HG03565 (cell line): ENCODE measurements around the gene KCP.

ENCODE experiments used
- ATAC-seq: cut with Tn5 transposase; IDR thresholded peaks from one replicate; pipeline ENCODE4 v1.9.1; 2021; ENCODE audit warnings: mild to moderate bottlenecking, moderate library complexity; ENCODE audit not compliant: unreplicated experiment

Gene KCP

GRCh38 chr7:128908750-128909624 is 1.5 kb downstream of the KCP start:
- ATAC-seq: no peak

DNA sequence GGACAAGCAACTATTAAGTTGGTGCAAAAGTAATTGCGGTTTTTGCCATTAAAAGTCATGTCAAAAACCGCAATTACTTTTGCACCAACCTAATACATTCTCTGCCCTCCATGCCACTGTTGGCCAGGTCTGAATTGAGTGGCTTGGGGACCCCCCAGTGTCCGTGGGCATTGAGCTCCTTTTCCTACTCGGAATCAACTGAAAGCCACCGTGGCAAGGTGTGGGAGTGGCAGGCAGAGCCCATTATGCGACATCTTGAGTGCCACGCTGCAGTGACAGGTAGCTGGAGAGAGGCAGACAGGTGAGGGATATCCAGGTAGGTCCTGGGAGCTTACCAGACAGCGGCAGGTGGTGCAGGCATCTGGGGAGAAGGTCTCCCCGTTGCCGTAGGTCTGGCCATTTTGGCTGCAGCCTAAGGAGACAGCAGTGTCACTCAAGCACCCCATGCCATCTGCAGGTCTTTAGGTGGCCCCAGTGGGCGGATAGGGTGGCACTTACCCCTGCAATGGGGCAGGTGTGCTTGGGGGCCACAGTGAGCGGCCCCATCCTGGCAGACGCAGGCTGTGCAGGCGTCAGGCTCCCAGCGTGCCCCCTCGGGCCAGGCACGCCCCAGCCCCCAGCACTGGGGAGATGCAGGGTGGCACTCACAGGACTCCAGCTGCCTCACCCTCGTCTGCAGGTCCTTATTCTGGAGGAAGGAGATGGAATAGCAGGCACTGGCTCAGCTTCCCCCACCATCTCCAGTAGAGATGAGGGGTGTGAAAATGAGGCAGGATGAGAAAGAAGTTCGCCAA is 3.5 kb downstream of the KCP start:
- no peak for ATAC-seq

DNA sequence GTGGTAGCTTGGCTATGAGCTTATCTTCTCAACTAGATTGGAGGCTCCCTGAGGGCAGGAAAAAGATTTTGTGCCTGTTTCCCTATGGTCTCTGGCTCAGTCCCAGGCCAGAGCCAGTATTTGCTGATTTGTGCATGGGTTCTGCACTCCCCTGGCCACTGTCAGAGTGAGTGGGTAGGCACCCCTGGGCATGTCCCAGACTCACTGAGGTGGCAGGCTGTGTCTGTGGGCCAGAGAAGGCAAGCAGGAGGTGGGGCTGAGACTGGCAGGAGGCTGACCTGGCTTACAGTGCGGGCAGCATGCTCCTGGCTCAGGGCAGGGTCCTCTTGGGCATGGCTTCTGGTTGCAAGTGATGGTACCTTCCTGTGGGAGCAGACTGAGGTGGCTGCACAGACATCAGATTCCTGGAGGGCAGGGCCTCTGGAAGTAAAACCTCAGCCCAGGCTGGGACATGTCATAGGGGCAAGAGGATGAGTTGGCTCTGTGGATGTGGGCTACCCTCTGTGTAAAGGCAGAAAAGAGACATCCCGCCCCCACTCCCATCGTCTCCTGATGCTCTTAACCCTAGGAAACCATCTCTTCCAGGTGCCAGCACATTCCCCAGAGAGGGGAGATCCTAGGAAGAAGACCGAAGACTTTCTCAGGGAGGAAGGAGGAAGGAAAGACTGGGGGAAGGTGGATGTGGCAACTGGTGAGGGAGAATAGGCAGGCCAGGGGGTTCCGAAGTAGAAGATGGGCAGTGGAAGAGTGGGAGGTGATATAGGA is 4.3 kb downstream of the KCP start:
- no peak for ATAC-seq

DNA sequence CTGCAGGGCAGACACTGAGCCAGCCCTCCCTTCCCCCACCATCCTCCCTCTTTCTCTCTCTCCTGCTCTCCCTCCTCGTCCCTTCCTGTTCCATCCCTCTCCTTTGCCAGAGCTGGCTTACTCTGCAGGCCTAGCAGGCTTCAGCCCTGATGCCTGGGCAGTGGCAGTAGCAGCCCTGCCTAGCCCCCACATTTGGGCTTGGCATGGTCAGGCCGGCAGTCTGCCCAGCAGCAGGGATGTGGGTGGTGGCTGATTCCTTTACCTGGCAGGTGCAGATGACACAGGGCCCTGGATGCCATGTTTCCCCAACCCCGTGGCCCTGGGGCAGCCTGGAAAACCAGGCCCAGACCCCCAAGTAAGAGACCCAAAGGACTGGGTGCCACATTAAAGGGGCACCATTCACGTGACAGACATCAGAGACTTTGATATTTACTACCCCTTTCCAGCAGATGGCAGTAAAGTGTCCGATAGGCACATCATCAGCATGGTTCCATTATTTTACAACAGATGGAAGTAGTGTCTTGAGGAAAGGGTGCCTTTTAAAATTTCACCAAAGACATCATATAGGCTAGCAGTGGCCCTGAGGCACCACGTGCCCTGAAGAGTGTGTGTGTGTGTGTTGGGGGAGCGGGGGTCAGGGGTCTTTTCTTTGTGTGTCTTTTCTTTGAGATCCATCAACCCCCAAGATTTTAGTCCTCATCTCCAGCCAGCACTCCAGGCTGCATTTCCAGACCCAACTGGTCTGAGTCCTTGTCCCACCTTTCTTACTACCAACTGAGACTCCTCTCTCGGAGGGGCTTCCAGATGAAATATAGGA is 5.9 kb downstream of the KCP start:
- ATAC-seq: no peak

DNA sequence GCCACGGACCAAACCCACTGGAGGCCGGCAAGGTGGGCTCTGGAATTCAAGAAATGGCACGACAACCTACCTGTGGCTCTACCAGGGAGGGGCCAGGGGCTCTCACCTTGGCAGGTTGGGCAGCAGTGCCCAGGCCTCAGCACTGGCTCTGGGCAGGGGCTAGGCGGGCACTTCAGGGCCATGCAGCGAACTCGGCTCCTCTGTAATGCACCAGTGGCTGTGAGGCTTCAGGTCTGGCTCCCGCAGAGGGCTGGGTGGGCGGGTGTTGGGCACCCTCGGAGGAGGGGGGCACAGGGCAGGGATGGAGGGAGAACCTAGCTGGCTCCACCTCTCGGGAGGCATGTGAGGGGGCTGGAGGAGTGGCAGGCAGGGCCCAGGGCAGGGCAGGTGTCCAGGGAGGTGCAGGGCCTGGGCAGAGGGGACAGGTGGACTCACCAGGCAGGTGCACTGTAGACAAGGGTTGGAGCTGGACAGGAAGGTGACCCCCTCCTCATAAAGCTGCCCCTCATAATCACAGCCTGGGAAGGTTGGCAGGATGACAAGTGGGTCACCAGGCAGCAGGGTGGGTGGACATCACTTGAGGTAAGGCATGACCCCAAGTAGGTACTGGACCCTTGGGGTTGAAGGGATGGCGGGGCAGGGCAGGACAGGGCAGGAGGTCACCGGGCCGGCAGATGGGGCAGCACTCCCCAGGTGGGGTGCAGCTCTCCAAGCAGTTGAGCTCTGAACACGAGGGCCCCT is 6.7 kb downstream of the KCP start:
- ATAC-seq: no peak

- ATAC-seq: no peak
These were observed 7.5 kb downstream of the KCP start for GRCh38 chr7:128902761-128903585.

- no peak for ATAC-seq
These were observed 10.3 kb downstream of the KCP start for GRCh38 chr7:128900237-128900636.

- no peak for ATAC-seq
These were observed 11.1 kb downstream of the KCP start for GRCh38 chr7:128899392-128899791.

DNA sequence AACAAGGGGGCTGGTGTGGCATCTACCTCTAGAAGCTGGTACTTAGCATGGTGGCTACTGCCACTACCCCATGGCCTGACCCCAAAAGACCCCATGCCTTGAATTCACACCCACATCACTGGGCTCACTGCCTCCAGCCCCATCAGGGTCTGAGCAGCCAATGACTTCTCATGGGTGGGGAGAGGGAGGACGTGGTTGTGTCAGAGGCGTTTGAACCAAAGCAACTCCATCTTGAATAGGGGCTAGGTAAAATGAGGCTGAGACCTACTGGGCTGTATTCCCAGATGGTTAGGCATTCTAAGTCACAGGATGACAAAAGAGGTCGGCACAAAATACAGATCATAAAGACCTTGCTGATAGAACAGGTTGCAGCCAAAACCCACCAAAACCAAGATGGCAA is 15.2 kb downstream of the KCP start:
- no peak for ATAC-seq

DNA sequence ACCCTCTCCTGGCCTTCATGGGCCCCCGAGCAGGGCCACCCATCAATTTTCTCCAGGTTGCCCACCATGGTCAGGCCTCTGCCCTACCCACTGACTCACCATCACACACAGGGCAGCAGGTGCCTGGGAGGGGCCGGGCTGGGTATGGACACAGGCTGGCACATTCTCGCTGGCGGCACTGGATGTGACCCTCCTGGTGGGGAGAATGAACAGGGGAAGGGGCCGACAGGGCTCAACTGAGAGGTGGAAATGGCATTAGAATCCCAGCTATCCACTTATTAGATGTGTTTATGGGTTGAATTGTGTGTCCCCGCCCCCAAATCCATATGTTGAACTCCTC is 16.4 kb downstream of the KCP start:
- no peak for ATAC-seq

DNA sequence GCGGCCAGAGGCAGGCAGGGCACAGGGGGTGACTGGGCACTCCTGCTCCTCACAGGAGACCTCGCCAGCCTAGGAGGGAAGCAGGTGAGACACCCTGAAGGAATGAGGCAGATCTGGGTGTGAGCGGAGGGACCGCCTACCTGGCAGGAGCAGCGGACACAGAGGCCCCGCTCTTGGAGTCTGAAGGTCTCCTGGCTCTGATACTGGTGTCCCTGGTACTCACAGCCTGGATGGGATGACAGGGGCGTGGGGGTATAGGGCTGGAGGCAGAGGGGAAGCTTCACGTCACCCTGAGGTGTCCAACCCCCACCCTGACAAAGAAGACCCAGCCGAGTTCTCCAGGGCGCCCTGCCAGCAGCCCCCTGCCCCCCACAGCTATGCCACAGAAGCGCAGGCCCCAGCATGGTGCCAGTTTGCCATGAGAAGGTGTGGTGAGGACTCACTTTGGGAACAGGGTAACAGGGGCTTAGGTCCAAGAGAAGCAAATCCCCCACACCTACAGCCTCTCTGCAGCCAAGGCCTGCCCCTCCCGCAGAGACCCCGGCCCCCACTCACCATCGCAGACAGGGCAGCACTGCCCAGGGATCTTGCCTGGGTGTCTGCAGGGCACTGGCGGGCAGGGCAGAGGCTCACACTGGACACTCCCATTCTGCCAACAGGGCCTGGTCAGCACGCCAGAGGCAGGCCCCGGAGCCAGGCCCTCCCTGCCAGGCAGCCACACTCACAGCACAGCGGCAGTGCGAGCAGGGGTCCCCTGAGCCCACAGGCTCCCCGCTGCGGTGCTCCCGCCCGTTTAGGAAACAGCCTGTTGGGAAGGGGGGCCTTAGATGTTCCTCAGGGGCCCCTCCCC is 17.0 kb downstream of the KCP start:
- ATAC-seq: no peak

DNA sequence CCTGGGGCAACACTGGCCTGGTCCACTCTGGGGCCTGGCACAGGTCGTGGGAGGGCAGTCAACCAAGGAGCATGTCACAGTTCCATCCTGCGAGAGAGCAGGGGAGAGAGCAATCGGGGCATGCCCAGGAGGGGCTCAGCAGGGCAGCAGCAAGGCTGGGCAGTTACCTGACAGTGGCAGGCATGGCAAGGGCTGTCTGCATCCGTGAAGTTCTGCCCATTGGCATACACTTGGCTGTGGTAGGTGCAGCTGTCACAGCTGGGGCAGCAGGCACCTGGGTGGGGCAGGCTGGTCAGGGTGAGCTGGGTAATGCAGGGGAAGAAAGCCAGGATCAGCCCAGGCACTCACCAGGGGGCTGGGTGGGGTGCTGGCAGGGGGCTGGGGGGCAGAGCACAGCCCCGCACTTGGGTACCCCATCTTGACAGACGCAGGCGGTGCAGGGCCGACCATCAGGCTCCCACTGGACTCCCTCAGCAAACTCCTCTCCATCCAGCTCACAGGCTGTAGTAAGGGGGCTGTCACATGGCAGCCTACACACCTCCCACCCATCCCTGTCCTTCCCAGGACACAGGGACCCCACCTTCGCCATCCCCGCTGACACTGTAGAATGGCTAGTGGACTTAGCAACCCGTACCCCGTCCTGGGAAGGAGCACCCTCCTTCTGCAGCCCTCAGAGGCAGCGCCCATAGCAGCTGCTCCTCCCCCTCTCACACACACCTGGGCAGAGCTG is 17.8 kb downstream of the KCP start:
- no peak for ATAC-seq

GRCh38 chr7:128891942-128892269 is 18.6 kb downstream of the KCP start:
- no peak for ATAC-seq

- no peak for ATAC-seq
These were observed 19.2 kb downstream of the KCP start for GRCh38 chr7:128891110-128891941.

GRCh38 chr7:128890306-128891109 is 20.0 kb downstream of the KCP start:
- ATAC-seq: no peak

GRCh38 chr7:128889121-128889520 is 21.4 kb downstream of the KCP start:
- ATAC-seq: no peak
